HEK293 (cell line): ENCODE data around the gene MT2A.

Source experiments
- CTCF ChIA-PET: fragments of 350-600 bp; formaldehyde crosslinking; extraction: SDS; loops from one replicate; lab custom pipeline; 2021; ENCODE audit warnings: antibody characterized with exemption; lab: Yijun Ruan, JAX
- POLR2A ChIA-PET: fragments of 300-600 bp; formaldehyde crosslinking; extraction: SDS; loops from one replicate; lab custom pipeline; 2020; ENCODE audit warnings: antibody characterized with exemption, inconsistent platforms; lab: Yijun Ruan, JAX
- H3K27ac ChIP-seq: fragments of 200-500 bp; sonication (Bioruptor generic); 2 replicates; pipeline ENCODE4 v1.5.1; 2014; ENCODE audit warnings: low read depth, low read length, control low read depth, inconsistent platforms; ENCODE audit errors: extremely low read depth
- H3K36me3 ChIP-seq, 2 experiments: fragments of 200-500 bp in 1 of 2; sonication (Bioruptor generic) in 1 of 2; 1 replicate in 1 of 2; 2 replicates in 1 of 2; pipeline ENCODE4 v1.5.1; 2014 to 2017; ENCODE audit warnings: inconsistent platforms in 2 of 2, low read length in 2 of 2; ENCODE audit not compliant: control insufficient read depth in 2 of 2, insufficient read depth in 1 of 2
- H3K4me1 ChIP-seq: fragments of 200-500 bp; sonication (Bioruptor generic); 2 replicates; pipeline ENCODE4 v1.5.1; 2014; ENCODE audit warnings: mild to moderate bottlenecking, low read length, inconsistent platforms; ENCODE audit not compliant: control insufficient read depth, insufficient read depth
- H3K4me3 ChIP-seq: 2 replicates; pipeline ENCODE4 v1.5.1; 2011; ENCODE audit warnings: low read depth, mild to moderate bottlenecking, control low read depth, low read length, moderate library complexity
- H3K9me3 ChIP-seq: fragments of 200-500 bp; sonication (Bioruptor generic); 2 replicates; pipeline ENCODE4 v1.5.1; 2014; ENCODE audit warnings: low read depth, low read length, inconsistent platforms; ENCODE audit not compliant: control insufficient read depth, insufficient read depth
- PRDM4 ChIP-seq: fragments of 450-650 bp; formaldehyde crosslinking; IDR thresholded peaks from 2 replicates; pipeline ENCODE4 v1.5.1; 2017; ENCODE audit warnings: missing biosample characterization, missing genetic modification characterization
- SALL2 ChIP-seq: fragments of 450-650 bp; formaldehyde crosslinking; IDR thresholded peaks from 2 replicates; pipeline ENCODE4 v1.5.0; 2017; ENCODE audit warnings: missing biosample characterization, mild to moderate bottlenecking, missing genetic modification characterization, borderline replicate concordance
- WT1 ChIP-seq: fragments of 450-650 bp; formaldehyde crosslinking; IDR thresholded peaks from 2 replicates; pipeline ENCODE4 v1.5.1; 2016; ENCODE audit warnings: missing biosample characterization, missing genetic modification characterization
- ZBTB10 ChIP-seq: fragments of 450-650 bp; formaldehyde crosslinking; IDR thresholded peaks from 2 replicates; pipeline ENCODE4 v1.5.1; 2016; ENCODE audit warnings: missing biosample characterization, missing genetic modification characterization
- ZBTB7A ChIP-seq: fragments of 450-650 bp; formaldehyde crosslinking; IDR thresholded peaks from 2 replicates; pipeline ENCODE4 v1.5.1; 2016; ENCODE audit warnings: low read depth, missing biosample characterization, missing genetic modification characterization
- ZNF10 ChIP-seq: fragments of 450-650 bp; formaldehyde crosslinking; IDR thresholded peaks from 2 replicates; pipeline ENCODE4 v1.5.1; 2017; ENCODE audit warnings: missing biosample characterization, missing genetic modification characterization
- ZNF132 ChIP-seq: fragments of 450-650 bp; formaldehyde crosslinking; IDR thresholded peaks from 2 replicates; pipeline ENCODE4 v1.5.1; 2017; ENCODE audit warnings: missing biosample characterization, missing genetic modification characterization, borderline replicate concordance
- ZNF169 ChIP-seq: fragments of 450-650 bp; formaldehyde crosslinking; IDR thresholded peaks from 2 replicates; pipeline ENCODE4 v1.5.1; 2016; ENCODE audit warnings: missing biosample characterization, missing genetic modification characterization
- ZNF18 ChIP-seq: fragments of 450-650 bp; formaldehyde crosslinking; IDR thresholded peaks from 2 replicates; pipeline ENCODE4 v1.5.1; 2016; ENCODE audit warnings: missing biosample characterization, missing genetic modification characterization
- ZNF2 ChIP-seq: fragments of 450-650 bp; formaldehyde crosslinking; IDR thresholded peaks from 2 replicates; pipeline ENCODE4 v1.5.1; 2016; ENCODE audit warnings: missing biosample characterization, missing genetic modification characterization
- ZNF23 ChIP-seq: fragments of 450-650 bp; formaldehyde crosslinking; IDR thresholded peaks from 2 replicates; pipeline ENCODE4 v1.5.1; 2016; ENCODE audit warnings: missing biosample characterization, missing genetic modification characterization, borderline replicate concordance
- ZNF24 ChIP-seq: fragments of 450-650 bp; formaldehyde crosslinking; IDR thresholded peaks from 2 replicates; pipeline ENCODE4 v1.5.1; 2016; ENCODE audit warnings: missing biosample characterization, missing genetic modification characterization
- ZNF280D ChIP-seq: fragments of 450-650 bp; formaldehyde crosslinking; IDR thresholded peaks from 2 replicates; pipeline ENCODE4 v1.5.1; 2016; ENCODE audit warnings: missing biosample characterization, missing genetic modification characterization
- ZNF391 ChIP-seq: fragments of 450-650 bp; formaldehyde crosslinking; IDR thresholded peaks from 2 replicates; pipeline ENCODE4 v1.5.1; 2016; ENCODE audit warnings: low read depth, missing biosample characterization, missing genetic modification characterization, borderline replicate concordance
- ZNF433 ChIP-seq: fragments of 450-650 bp; formaldehyde crosslinking; IDR thresholded peaks from 2 replicates; pipeline ENCODE4 v1.5.1; 2016; ENCODE audit warnings: missing biosample characterization, missing genetic modification characterization, low read depth
- ZNF704 ChIP-seq: fragments of 450-650 bp; formaldehyde crosslinking; IDR thresholded peaks from 2 replicates; pipeline ENCODE4 v1.5.1; 2016; ENCODE audit warnings: missing biosample characterization, missing genetic modification characterization
- ZNF791 ChIP-seq: fragments of 450-650 bp; formaldehyde crosslinking; IDR thresholded peaks from 2 replicates; pipeline ENCODE4 v1.5.1; 2016; ENCODE audit warnings: missing biosample characterization, missing genetic modification characterization
- ZSCAN16 ChIP-seq: fragments of 450-650 bp; formaldehyde crosslinking; IDR thresholded peaks from 2 replicates; pipeline ENCODE4 v1.5.1; 2016; ENCODE audit warnings: missing biosample characterization, missing genetic modification characterization

Gene MT2A

GRCh38 chr16:56632848-56633365 is 24.5 kb downstream of the MT2A start:
- H3K36me3 ChIP-seq = no peaks in the 10 kb centered on the region
- ChIA-PET CTCF (interaction anchor here (0.6 kb wide), 1 partner anchor 29 kb away, joined by 5 read pairs; no protein-coding TSS in a partner anchor), POLR2A (no interaction called here)
- no peaks in the 10 kb centered on the region for H3K4me1 ChIP-seq
- no peaks in the 10 kb centered on the region for H3K9me3 ChIP-seq
- no peak overlapping the region for H3K27ac ChIP-seq
- TF ChIP-seq ZSCAN16 (tag by site-specific recombination) = no peak
- no peak for TF ChIP-seq ZNF18 (tag by site-specific recombination)
- no peak overlapping the region for H3K4me3 ChIP-seq

- H3K4me3 ChIP-seq = no peak overlapping the region
- POLR2A ChIA-PET = interaction anchor here (0.9 kb wide), 1 partner anchor 25 kb away, joined by 3 read pairs; the partner anchor contains the start of gene MT2A
- CTCF ChIA-PET = interaction anchor here (0.6 to 0.9 kb wide), 2 partner anchors 23 to 28 kb away, joined by 3 to 5 read pairs; no protein-coding TSS in a partner anchor
- TF ChIP-seq ZBTB7A (tag by site-specific recombination) (no peak), ZBTB10 (tag by site-specific recombination) (no peak), ZNF391 (tag by site-specific recombination) (no peak), ZNF10 (no peak)
- TF ChIP-seq, all 188 proteins: peak for 0
- no peaks in the 10 kb centered on the region for H3K4me1 ChIP-seq
- H3K9me3 ChIP-seq = no peaks in the 10 kb centered on the region
- H3K27ac ChIP-seq = no peak overlapping the region
- H3K36me3 ChIP-seq = no peaks in the 10 kb centered on the region
Measured at GRCh38 chr16:56633535-56633934, 25.2 kb downstream of the MT2A start.

- no peaks in the 10 kb centered on the region for H3K36me3 ChIP-seq
- H3K27ac ChIP-seq = no peak overlapping the region
- H3K9me3 ChIP-seq = no peaks in the 10 kb centered on the region
- ChIA-PET CTCF (interaction anchor here (1.0 kb wide), 1 partner anchor 67 kb away, joined by 3 read pairs; no protein-coding TSS in a partner anchor), POLR2A (no interaction called here)
- H3K4me1 ChIP-seq = no peaks in the 10 kb centered on the region
- no peak overlapping the region for H3K4me3 ChIP-seq
- TF ChIP-seq WT1 = no peak
- TF ChIP-seq PRDM4 (tag by site-specific recombination) = no peak
- TF ChIP-seq ZNF791 (tag by site-specific recombination) = no peak
- no peak for TF ChIP-seq ZNF23 (tag by site-specific recombination)
- TF ChIP-seq ZNF704 (tag by site-specific recombination) = no peak
- no peak for TF ChIP-seq ZNF433 (tag by site-specific recombination)
- TF ChIP-seq ZNF169 (tag by site-specific recombination) = no peak
- TF ChIP-seq ZNF280D (tag by site-specific recombination) = no peak
- TF ChIP-seq ZNF24 (tag by site-specific recombination) = no peak
- TF ChIP-seq ZNF2 (tag by site-specific recombination) = no peak
- TF ChIP-seq ZNF132 (tag by site-specific recombination) = no peak
- no peak for TF ChIP-seq SALL2 (tag by site-specific recombination)
Measured at GRCh38 chr16:56634715-56635440, 26.5 kb downstream of the MT2A start.
